H7 (cell line): ENCODE results near the gene CEBPB. TPM values are rescaled to one million over a fixed set of nuclear protein-coding genes. Genes with fewer than 3 reads are reported as not detected.
"Not testable (repeated sequence)": the region's sequence is repeated elsewhere in the genome, so short reads cannot be mapped to it uniquely, and the experiment has no call there.

Experiments used
- DNase-seq: peaks from one replicate; pipeline ENCODE4 v3.0.0; 2012
- H3K27me3 ChIP-seq: 2 replicates; pipeline ENCODE4 v1.6.0; 2011; ENCODE audit warnings: mild to moderate bottlenecking, low read length; ENCODE audit not compliant: control insufficient read depth, insufficient read depth
- H3K36me3 ChIP-seq: replicated peaks from 2 replicates; pipeline ENCODE4 v1.5.1; 2011; ENCODE audit warnings: low read length; ENCODE audit not compliant: control insufficient read depth, insufficient read depth
- H3K4me3 ChIP-seq: 2 replicates; pipeline ENCODE4 v1.5.1; 2011; ENCODE audit warnings: low read depth, mild to moderate bottlenecking, control low read depth, low read length, moderate library complexity; ENCODE audit not compliant: insufficient read depth
- total RNA-seq: library from RNA; depleted of rRNA; stranded (reverse); fragments of >200 nt; shearing (Covaris generic); gene quantifications from 2 replicates; pipeline ENCODE4 v1.2.3, GENCODE V29; 2014

The CEBPB gene
- total RNA-seq, 1 experiment from 2014 or later, result 23.5 TPM

GRCh38 chr20:50153500-50154377 is 36.9 kb upstream of the CEBPB start, which contains the start of gene PEDS1:
Gene PEDS1 (minus strand): TSS chr20:50153723. CDS start chr20:50153637, 86 bp downstream.
- peak; percentile 100 for DNase-seq
- H3K4me3 ChIP-seq, result peak within 1 kb of the TSS; percentile 93
- H3K27me3 ChIP-seq, result peaks cover 3% of the 10 kb centered on the region
- peaks cover 4% of the 10 kb centered on the region for H3K36me3 ChIP-seq

DNA sequence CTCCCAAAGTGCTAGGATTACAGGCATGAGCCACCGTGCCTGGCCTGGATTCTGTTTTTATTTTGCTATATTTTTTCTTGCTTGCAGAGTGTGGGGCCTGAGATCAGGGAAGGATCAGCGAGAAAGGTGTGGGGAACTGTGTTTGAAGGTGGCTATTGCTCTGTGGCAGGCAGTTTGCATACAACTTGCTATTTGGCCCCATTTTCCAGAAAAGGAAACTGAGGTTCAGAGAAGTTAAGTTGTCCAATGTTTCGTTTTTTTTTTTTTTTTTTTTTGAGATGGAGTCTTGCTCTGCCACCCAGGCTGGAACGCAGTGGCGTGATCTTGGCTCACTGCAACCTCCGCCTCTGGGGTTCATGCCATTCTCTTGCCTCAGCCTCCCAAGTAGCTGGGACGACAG is 29.1 kb upstream of the CEBPB start:
- not testable (repeated sequence) for DNase-seq, H3K27me3 ChIP-seq, H3K36me3 ChIP-seq

DNA sequence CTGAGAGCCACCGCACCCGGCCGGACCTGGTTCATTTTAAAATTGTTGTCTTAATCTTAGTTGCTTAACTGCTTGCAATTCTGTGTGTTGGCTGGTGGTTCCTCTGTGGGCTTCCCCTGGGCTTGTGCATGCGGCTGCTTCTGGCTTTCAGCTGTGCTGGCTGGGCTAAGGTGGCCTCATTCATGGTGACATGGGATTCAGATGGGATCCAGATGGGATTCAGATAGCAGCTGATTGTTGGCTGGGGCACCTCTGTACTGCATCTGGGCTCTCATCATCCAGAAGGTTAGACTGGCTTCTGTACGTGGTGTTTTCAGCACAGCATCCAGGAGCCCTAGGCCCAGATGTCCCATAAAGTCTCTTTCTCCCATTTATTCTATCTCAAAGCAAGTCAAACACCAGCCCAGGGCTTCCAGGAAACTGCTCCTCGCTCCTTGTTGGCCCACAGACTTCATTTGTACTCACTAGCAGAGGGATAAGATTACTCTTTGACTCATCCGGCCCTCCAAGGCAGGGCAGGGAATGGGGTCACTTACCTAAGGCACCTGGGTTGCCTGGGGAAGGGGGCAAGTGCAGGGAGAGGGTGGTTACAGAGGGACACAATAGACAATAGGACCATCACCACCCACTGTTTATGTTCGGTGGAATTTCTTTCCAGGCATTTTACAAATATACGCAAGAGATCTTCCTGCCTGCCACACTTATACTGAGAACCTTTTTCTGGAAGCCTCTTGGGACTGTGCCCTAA is 26.9 kb upstream of the CEBPB start:
- DNase-seq, result peak; percentile 36
- no peak overlapping the region for H3K4me3 ChIP-seq
- H3K36me3 ChIP-seq, result no peaks in the 10 kb centered on the region
- H3K27me3 ChIP-seq, result no peaks in the 10 kb centered on the region

More for the DNA sequence above, 29.1 kb upstream of the CEBPB start:
- H3K4me3 ChIP-seq, result not testable (repeated sequence)

- peak overlapping the region; percentile 33 for H3K4me3 ChIP-seq
- DNase-seq, result peak; percentile 90
- no peaks in the 10 kb centered on the region for H3K27me3 ChIP-seq
- H3K36me3 ChIP-seq, result no peaks in the 10 kb centered on the region
Measured at GRCh38 chr20:50165684-50166554, 24.7 kb upstream of the CEBPB start.

DNA sequence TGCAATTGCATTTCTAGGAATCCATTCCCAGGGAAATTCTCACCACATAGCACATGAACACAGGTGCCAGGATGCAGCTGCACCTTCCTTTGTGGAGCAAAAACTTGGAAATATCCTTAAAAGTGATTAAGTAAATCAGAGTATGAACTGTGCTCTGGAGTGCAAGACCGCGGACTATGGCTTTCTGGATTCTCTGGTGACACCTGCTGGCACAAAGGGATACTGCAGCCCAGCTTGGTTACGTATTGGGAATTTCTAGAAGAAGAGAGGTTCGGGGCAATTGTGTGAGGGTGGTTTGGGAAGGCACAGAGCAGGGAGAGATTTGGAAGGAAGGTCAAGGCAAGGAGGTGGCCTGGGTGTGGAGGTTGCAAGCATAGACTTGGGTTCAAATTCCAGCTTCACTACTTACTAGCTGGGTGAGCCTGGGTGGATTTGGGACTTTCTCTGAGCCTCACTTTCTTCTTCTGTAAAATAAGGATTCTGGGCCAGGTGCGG is 21.3 kb upstream of the CEBPB start:
- peak; percentile 80 for DNase-seq
- Histone ChIP-seq H3K4me3 (no peak overlapping the region), H3K27me3 (no peaks in the 10 kb centered on the region), H3K36me3 (no peaks in the 10 kb centered on the region)

- H3K4me3 ChIP-seq, result no peak overlapping the region
- no peak for DNase-seq
- H3K27me3 ChIP-seq, result no peaks in the 10 kb centered on the region
- no peaks in the 10 kb centered on the region for H3K36me3 ChIP-seq
Measured at GRCh38 chr20:50170549-50171220, 19.9 kb upstream of the CEBPB start.

DNA sequence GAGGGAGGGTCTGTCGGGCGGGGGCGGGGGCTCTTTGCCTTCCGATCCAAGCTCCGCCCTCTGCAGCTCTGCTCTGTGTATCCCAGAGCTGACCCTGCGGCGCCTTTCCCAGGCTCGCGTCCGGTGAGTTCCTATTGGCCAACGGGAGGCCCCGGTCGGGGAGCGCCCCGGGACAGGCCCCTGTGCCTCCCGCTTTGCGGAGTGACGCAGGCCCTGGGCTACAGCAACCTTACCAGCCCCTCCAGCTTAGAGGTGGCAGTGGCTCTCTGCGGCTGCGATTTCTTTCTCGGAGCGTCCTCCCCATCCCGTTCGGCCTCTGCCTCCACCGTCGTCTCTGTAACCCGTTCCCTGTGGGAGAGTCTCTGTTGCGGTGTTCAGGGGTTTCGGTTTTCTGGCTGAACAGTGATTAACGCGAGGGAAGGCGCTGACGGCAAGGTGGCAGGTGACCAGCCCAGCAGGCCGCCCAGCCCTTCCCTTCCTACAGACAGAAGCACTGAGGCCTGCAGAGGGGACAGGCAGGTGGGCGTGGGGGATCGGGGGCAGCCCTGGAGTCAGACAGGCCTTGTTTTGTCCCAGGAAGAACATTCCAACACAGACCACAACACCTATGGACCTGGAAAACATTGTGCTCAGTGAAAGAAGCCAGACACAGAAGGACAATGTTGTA is 18.1 kb upstream of the CEBPB start:
- H3K36me3 ChIP-seq, result no peaks in the 10 kb centered on the region
- peak; percentile 98 for DNase-seq
- H3K27me3 ChIP-seq, result no peaks in the 10 kb centered on the region
- H3K4me3 ChIP-seq, result peak overlapping the region; percentile 57

DNA sequence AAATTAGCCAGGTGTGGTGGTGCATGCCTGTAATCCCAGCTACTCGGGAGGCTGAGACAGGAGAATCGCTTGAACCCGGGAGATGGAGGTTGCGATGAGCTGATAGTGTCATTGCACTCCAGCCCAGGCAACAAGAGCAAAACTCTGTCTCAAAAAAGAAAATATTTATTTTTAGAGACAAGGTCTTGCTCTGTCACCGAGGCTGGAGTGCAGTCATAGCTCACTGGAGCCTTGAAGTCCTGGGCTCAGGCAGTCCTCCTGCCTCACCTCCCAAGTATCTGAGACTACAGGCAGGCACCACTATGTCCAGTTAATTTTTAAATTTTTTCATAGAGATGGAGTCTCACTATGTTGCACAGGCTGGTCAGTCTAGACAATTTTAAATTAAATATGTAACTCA is 16.2 kb upstream of the CEBPB start:
- Histone ChIP-seq H3K36me3 (no peaks in the 10 kb centered on the region), H3K27me3 (no peaks in the 10 kb centered on the region), H3K4me3 (no peak overlapping the region)
- no peak for DNase-seq

GRCh38 chr20:50175938-50176933 is 14.4 kb upstream of the CEBPB start:
- no peak overlapping the region for H3K4me3 ChIP-seq
- H3K27me3 ChIP-seq, result no peaks in the 10 kb centered on the region
- H3K36me3 ChIP-seq, result no peaks in the 10 kb centered on the region
- no peak for DNase-seq

DNA sequence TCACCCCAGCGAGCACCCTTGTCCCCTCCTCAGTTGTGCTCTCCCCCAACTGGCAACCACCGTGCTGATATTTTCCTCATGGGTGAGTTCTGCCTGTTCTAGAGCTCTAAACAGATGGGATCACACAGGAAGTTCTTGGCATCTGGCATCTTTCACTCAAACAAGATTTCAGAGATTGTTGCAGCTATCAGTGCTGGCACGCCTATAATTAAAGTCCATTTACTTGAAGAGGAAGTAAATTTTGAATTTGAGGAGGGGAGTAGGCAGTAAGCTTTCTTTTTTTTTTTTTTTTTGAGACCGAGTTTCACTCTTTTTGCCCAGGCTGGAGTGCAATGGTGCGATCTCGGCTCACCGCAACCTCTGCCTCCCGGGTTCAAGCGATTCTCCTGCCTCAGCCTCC is 12.0 kb upstream of the CEBPB start:
- not testable (repeated sequence) for H3K27me3 ChIP-seq, H3K4me3 ChIP-seq, DNase-seq, H3K36me3 ChIP-seq

GRCh38 chr20:50181344-50181743 is 9.3 kb upstream of the CEBPB start:
- no peaks in the 10 kb centered on the region for H3K27me3 ChIP-seq
- no peak for DNase-seq
- H3K4me3 ChIP-seq, result no peak overlapping the region
- no peaks in the 10 kb centered on the region for H3K36me3 ChIP-seq

DNA sequence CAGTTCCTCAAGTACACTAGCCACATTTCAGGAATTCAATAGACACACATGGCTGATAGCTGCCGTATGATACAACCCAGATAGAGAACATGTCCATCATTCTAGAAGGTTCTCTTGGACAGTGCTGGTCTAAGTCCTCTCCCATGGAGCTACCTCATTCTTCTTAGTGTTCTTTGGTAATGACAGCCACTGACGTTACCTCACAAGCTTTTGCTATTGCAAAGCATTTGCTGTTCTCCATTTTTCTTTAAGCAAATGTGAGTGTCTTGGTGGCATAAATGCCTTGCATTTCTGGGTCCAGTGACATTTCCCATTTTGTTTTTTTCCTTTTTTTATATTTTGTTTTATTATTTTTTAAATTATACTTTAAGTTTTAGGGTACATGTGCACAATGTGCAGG is 8.3 kb upstream of the CEBPB start:
- Histone ChIP-seq H3K36me3 (no peaks in the 10 kb centered on the region), H3K4me3 (no peak overlapping the region), H3K27me3 (no peaks in the 10 kb centered on the region)
- no peak for DNase-seq
